ENCODE measurements around the gene PBOV1.

Gene PBOV1

DNA sequence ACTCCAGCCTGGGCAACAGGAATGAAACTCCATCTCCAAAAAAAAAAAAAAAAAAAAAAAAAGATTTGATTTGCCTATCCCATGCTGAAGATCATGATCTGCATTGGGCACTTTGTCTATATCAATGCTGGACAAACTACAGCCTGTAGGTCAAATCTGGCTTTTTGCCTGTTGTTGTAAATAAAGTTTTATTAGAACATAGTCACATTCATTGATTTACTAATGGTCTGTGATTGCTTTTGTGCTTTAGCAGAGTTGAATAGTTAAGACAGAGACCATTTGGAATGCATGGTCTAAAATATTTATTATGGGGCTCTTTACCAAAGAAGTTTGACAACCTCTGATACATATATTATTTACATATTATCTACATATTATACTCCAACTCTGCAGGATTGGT lies 14.0 kb downstream of the PBOV1 start:
- no peak for DNase-seq

DNA sequence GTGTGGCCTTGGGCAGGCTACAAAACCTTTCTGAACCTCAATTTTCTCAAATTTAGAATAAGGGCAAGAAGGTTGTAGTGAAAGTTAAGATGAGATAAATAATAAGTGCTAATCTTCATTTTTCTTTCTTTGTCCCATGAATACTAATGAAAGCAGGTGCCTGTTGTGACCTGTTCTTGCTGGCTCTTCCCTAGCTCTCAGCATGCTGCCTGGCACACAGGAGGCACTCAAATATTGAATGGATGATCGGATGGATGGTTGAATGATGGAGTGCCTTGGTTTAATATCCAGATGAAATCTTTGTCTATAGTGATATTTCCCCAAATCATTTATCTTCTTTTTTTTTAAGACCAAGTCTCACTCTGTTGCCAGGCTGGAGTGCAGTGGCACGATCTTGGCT lies 15.0 kb downstream of the PBOV1 start:
- no peak for DNase-seq

DNA sequence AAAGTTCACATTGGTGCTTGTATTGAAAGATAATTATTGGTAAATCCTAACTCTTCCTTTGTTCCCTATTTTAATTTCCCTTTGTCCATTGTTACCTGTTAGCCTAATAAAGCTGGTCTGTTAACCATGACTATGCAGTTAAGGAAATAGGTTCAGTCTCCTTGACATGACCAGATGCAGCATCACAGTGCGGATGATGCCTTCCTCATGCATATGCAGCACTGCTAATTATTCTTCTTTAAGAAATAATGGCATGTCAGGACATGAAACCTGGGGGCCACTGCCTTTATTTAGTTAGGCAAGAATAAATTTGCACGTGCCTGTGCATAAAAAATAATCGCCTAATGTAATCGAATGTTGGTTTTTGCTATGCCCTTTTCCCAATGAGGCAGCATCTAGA lies 16.5 kb downstream of the PBOV1 start:
- no peak for DNase-seq

DNA sequence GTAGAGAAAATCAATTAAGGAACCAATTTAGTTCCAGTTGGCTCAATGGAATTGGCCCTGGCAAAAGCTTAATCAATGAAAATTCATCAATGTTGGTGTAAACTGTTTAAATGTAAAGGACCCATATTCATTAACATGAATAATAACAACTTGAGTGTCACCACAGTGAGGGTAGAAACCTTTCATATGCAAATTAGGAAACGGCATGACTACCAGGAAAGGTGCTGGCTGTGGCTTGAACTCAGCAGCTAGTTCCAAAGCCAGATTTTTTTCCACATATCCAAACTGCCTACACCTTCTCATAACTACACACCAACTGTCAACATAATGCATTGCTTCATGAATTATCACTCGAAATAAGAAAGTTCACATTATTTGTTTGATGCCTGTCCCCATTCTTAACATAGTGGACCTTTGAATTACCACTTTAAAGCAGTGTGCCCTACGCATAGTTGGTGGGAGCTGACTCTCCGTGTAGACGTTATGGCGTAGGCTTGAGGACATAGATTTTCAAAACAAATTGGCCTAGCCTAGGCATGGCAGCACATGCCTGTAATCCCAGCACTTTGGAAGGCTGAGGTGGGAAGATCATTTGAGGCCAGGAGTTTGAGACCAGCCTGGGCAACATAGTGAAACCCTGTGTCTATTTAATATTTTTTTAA lies 19.7 kb downstream of the PBOV1 start:
- no peak for DNase-seq

DNA sequence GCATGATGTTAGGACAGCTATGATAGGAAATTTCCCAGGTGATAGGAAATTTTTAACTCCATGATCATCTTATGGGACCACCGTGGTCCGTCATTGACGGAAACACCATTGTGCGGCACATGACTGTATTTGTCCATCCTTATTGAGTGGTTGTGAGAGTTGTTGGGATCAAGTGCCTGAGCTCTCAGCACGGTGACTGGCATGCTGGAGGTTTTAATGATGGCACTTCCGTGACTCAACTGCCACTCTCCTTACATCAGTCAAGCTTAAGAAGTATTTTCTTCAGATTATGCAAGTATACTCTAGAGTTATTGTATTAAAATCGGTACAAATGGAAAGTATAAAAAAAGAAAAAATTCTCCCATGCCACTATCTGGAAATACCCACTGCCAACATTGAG lies 20.7 kb downstream of the PBOV1 start:
- no peak for DNase-seq

DNA sequence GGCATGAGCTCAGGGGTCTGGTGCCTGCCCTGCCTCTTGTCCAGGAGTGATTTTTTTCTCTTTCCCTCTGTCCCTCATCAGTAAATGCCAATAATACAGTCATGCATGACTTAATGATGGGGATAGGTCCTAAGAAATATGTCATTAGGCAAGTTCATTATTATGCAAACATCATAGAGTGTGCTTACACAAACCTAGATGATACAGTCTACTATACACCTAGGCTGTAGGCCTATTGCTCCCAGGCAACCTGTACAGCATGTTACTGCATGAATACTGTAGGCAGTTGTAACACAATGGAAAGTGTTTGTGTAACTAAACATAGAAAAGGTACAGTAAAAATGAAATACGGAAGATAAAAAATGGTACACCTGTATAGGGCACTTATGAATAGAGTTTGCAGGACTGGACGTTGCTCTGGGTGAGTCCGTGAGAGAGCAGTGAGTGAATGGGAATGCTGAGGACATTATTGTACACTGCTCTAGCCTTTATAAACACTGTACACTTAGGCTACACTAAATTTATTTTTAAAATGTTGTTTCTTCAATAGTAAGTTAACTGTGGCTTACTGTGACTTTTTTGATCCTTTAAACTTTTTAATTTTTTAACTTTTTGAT lies 22.1 kb downstream of the PBOV1 start:
- no peak for DNase-seq

DNA sequence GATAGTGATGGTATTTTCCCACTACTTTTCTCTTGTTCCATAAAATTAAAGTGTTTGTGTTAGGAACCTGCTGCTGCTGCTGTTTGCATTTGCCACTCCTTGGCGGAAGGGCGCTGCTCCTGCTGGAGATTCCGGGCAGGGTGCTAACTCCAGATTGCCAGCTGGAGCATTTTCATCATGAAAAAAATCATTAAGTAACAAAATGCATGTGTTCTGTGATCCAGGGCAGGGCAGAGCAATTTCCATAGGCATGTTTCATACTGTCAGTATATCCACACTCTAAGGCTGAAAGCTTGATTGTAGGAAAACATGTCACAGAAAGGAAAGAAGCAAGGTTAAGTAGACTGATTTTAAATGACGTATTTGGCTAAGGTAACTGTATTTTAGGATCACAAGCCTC lies 24.0 kb downstream of the PBOV1 start:
- no peak for DNase-seq

DNA sequence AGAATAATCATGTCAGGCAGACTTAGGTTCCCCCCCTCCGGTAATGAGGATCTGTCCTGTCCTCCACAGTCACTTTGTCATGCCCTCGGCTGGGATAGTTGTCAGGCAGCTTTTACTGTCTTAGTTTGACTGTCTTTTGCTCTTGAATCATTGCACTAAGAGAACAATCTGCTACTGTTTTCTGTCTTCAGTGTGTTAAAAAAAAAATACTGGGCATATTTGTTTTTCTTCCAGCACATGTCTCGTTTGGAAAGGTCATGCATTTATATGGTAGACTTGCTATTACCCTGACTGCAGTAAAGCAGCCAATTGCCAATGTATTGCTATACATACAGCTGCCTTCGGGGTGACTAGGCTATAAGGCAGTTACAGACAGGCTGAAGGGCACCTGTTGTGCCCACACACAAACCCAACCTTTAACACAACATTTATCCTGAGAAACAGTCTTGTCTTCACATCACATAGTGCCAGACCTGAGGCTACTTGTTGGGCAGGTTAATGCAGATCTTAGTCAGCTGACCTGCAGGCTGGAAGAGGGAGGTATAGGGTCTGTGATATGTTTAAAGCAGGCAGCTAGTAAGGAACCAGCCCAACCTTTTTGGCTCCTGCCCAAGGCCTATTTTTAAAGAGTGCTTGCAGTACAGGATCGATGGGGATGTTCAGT lies 29.9 kb downstream of the PBOV1 start:
- no peak for DNase-seq

DNA sequence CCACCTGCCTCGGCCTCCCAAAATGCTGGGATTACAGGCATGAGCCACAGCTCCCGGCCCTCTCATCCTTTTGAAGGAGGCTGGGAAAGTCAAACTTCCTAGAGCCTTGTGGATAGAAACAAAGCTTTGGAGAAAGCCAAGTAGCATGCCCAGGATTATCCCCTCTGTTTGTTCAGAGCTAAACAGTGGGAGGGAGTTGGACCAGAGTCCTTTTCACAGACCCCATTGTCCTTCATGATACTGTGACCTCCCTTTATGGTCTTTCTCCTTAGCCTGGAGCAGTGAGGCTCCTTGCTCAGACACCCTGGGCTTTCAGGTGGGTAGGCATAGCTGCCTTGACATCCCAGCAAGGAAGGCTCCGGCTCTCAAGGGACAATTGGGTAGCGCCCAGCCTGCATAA lies 31.1 kb downstream of the PBOV1 start:
- no peak for DNase-seq

DNA sequence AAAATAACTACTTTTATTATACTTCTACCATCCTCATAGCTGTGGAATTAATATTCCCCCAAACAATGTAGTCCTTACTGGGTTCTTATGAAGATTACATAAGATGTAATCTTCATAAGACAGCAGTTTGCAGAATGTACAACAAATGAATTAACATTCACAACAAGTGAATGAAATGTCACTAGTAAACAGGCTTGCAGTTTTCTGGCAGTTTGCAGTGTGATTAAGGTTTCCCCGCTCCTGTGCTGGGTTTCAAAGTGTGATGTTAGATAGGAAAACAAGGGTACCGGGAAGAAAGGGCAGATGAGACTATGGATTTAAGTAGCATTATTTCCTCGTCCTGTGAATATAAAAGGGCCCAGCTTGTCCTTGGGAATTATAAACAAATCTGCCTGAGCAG lies 34.1 kb downstream of the PBOV1 start:
- DNase-seq: no peak

DNA sequence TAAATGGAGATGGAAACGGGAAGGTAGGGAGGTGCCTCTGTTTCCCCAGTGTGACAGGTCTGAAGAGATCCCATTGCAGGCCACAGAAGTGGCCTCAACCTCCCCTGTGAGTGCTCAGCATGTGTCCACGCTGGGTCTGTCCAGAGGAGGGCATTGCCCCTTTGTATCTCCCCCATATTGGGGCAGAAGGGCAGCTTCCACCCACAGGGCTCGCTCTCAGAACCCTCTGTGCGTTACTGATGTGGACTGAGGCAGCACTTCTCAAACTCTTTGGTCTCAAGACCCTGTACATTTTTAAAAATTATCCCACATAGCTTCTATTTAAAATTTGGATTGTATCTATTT lies 34.5 kb downstream of the PBOV1 start:
- DNase-seq: no peak

DNA sequence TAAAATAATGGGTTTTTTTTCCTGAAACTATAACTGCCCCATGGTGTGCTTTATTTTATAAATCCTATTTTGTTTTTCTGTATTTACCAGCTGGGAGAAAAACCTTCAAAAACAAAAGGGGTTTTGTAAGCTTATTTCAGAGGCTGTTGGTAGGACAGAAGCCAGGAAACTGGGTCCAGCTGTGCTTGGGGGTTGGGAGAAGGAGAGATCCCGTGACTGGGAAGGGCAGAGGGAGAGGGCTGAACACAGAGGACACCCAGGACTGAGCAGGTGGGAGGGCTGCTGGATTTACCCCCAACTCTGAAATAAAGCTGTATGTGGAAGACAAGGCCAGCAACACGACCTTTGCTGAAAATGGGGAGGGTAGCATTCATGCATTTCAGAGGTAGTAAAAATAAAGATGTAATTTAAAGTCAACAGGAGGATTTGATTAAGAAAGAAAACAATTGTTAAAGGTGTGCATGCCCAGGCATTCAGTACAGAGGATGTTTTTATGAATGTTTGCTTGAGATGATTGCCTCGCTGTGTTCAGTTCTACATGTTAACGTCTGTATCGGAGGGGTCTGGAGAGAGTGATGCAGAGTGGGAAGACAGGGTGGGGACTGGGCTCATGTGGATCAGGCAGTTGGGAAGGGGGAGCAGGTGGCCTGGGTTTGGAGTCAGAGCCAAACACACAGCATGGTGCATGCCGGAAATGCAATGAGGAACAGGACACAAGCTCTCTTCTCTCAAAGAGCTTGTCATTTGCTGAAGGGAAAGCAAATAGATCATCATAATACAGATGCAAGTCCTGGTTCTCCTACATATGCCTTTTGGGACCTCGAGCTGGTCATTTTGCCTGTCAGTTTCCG lies 35.1 kb downstream of the PBOV1 start:
- DNase-seq: no peak

DNA sequence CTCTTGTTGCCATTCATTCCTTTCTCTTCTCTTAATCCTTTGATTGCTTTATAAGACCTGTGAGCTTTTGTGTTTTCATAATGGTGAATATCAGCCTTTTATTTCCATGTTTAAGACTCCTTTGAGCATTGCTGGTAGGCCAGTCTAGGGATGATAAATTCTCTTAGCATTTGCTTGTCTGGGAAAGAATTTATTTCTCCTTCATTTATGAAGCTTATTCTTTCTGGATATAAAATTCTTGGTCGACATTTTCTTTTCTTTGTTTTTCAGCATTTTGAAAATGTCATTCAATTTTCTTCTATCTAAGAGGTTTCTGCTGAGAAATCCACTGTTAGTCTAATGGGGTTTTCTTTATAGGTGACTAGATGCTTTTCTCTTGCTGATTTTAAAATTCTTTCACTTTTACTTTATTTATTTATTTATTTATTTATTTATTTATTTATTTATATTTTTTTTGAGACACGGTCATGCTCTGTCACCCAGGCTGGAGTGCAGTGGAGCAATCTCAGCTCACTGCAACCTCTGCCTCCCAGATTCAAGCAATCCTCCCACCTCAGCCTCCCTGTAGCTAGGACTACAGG lies 41.5 kb downstream of the PBOV1 start:
- no peak for DNase-seq

DNA sequence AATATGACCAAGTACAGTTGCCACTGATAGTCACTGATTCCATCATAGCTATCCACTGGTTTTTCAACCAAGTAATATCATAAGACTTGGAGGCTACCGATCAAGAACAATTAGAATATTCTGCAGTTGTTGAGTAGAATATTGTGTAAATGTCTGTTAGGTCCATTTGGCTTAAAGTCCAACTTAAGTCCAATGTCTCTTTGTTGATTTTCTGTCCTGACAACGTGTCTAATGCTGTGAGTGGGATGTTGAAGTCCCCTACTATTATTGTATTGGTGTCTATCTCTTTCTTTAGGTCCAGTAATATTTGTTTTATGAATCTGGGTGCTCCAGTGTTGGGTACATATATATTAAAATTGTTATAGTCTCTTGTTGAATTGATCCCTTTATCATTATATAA lies 42.7 kb downstream of the PBOV1 start:
- DNase-seq: no peak
